Astrocyte of the spinal cord (primary cell): Measurements from ENCODE around the gene PRRT3.

Source experiments
- DNase-seq: peaks from one replicate; pipeline ENCODE4 v3.0.0; 2011; ENCODE audit warnings: low read depth, low spot score
- H3K4me3 ChIP-seq: 2 replicates; pipeline ENCODE4 v1.5.1; 2011; ENCODE audit warnings: low read depth, mild to moderate bottlenecking, low read length, moderate library complexity
- CTCF ChIP-seq: IDR thresholded peaks from 2 replicates; pipeline ENCODE4 v1.5.1; 2012; ENCODE audit warnings: low read depth, mild to moderate bottlenecking, low read length, inconsistent platforms
- in situ Hi-C: cut with HindIII; loops from 2 replicates; pipeline ENCODE4 v1.10.0; 2017; ENCODE audit warnings: low sequenced_read_pairs

PRRT3 gene

GRCh38 chr3:9918261-9919038, 33.8 kb downstream of the PRRT3 start:
- no peak overlapping the region for H3K4me3 ChIP-seq
- DNase-seq = no peak
- in situ Hi-C loops = no loop called here
- TF ChIP-seq CTCF = no peak

- in situ Hi-C loops = no loop called here
- H3K4me3 ChIP-seq = no peak overlapping the region
- TF ChIP-seq CTCF = no peak
- no peak for DNase-seq
Measured at GRCh38 chr3:9917820-9918219, 34.4 kb downstream of the PRRT3 start.

GRCh38 chr3:9916734-9917680, 35.2 kb downstream of the PRRT3 start, which contains the start of gene IL17RC:
IL17RC (plus strand) TSS chr3:9917098; CDS start chr3:9917316, 218 bp downstream.
- peak; percentile 88 for DNase-seq
- peak within 1 kb of the TSS; percentile 45 for H3K4me3 ChIP-seq
- TF ChIP-seq CTCF = no peak
- in situ Hi-C loops = no loop called here

GRCh38 chr3:9916346-9916733, 35.9 kb downstream of the PRRT3 start:
- peak; percentile 14 for DNase-seq
- TF ChIP-seq CTCF = no peak
- H3K4me3 ChIP-seq = peak overlapping the region; percentile 45
- in situ Hi-C loops = no loop called here

GRCh38 chr3:9915254-9916141, 36.7 kb downstream of the PRRT3 start:
- in situ Hi-C loops = no loop called here
- DNase-seq = peak; percentile 44
- peak; percentile 54 for TF ChIP-seq CTCF
- H3K4me3 ChIP-seq = peak overlapping the region; percentile 35
